ENCODE results near the gene CLN6.
"Not testable (repeated sequence)": the region's sequence is repeated elsewhere in the genome, so short reads cannot be mapped to it uniquely, and the experiment has no call there.

CLN6 gene

DNA sequence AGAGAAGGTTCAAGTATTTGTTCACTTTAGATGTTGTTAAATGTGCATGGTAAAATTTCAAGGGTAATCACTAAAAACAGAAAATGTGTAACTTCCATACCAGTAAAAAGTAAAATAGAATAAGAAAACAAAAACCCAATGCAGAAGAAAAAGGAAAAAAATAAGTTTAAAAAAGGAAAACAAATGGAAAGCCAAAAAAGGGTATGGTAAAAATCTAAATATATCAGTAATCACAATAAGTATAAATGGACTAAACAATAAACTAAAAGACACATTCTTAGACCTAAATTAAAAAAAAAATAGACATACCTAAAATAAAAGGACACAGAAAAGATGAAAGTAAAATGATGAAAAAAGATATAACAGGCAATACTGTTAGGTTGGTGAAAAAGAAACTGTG lies 9.5 kb upstream of the CLN6 start:
- Histone ChIP-seq H3K9ac (ENCODE audit: low read depth, low read length, poor library complexity, severe bottlenecking) (no peak overlapping the region), H3K4me3 (ENCODE audit: low read length, poor library complexity, severe bottlenecking) (no peak overlapping the region), H3K27me3 (ENCODE audit: insufficient read depth, low read length, poor library complexity, severe bottlenecking) (no peaks in the 10 kb centered on the region), H3K36me3 (ENCODE audit: insufficient read depth, low read length) (no peaks in the 10 kb centered on the region), H3K79me2 (ENCODE audit: insufficient read depth, low read length) (no peaks in the 10 kb centered on the region), H3K9me3 (ENCODE audit: insufficient read depth, low read depth, low read length) (0 out of 2 replicates have a peak, but pooled peaks cover under 1% of the 10 kb centered on the region), H3K9me2 (replicated peaks; ENCODE audit: low read depth, low read length) (no peaks in the 10 kb centered on the region), H3K4me2 (ENCODE audit: low read depth, low read length, poor library complexity, severe bottlenecking) (no peak overlapping the region), H3F3A (ENCODE audit: low read depth) (no peaks in the 10 kb centered on the region), H4K20me1 (ENCODE audit: insufficient read depth, low read length, poor library complexity, severe bottlenecking) (no peaks in the 10 kb centered on the region), H2AFZ (ENCODE audit: low read length) (no peak overlapping the region), H3K4me1 (ENCODE audit: insufficient read depth, low read length, poor library complexity, severe bottlenecking) (no peaks in the 10 kb centered on the region)
- TF ChIP-seq EZH2phosphoT487 (IDR thresholded peaks at IDR 0.05; ENCODE audit: borderline replicate concordance), result no peak
- TF ChIP-seq, protein P1, sequence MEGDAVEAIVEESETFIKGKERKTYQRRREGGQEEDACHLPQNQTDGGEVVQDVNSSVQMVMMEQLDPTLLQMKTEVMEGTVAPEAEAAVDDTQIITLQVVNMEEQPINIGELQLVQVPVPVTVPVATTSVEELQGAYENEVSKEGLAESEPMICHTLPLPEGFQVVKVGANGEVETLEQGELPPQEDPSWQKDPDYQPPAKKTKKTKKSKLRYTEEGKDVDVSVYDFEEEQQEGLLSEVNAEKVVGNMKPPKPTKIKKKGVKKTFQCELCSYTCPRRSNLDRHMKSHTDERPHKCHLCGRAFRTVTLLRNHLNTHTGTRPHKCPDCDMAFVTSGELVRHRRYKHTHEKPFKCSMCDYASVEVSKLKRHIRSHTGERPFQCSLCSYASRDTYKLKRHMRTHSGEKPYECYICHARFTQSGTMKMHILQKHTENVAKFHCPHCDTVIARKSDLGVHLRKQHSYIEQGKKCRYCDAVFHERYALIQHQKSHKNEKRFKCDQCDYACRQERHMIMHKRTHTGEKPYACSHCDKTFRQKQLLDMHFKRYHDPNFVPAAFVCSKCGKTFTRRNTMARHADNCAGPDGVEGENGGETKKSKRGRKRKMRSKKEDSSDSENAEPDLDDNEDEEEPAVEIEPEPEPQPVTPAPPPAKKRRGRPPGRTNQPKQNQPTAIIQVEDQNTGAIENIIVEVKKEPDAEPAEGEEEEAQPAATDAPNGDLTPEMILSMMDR (conservative IDR thresholded peaks at IDR 0.05; ENCODE audit: low read length), result no peak

DNA sequence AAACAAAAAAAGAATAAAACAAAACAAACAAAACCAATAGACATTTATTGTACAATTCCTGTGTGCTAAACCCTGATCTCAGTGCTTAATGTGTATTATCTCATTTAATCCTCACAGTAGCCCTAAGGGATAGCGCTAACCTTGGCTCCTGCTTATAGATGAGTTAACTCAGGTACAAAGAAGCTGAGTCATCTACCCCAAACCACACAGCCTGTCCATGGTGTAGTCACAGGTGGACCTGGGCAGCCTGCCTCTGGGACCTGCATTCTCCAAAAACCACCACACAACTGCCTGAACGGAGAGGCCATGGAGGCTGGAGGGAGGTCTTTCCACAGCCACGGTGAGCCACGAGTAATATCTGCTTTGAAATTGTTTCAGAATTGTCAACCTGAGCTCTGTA lies 5.5 kb upstream of the CLN6 start:
- no peaks in the 10 kb centered on the region for H3K79me2 ChIP-seq (ENCODE audit: insufficient read depth, low read length)
- no peaks in the 10 kb centered on the region for H3K36me3 ChIP-seq (ENCODE audit: insufficient read depth, low read length)
- H3F3A ChIP-seq (ENCODE audit: low read depth), result no peaks in the 10 kb centered on the region
- no peak overlapping the region for H3K4me2 ChIP-seq (ENCODE audit: low read depth, low read length, poor library complexity, severe bottlenecking)
- no peak overlapping the region for H3K9ac ChIP-seq (ENCODE audit: low read depth, low read length, poor library complexity, severe bottlenecking)
- H3K4me1 ChIP-seq (ENCODE audit: insufficient read depth, low read length, poor library complexity, severe bottlenecking), result no peaks in the 10 kb centered on the region
- no peak for TF ChIP-seq EZH2phosphoT487 (IDR thresholded peaks at IDR 0.05; ENCODE audit: borderline replicate concordance)
- TF ChIP-seq, protein P1 (conservative IDR thresholded peaks at IDR 0.05; ENCODE audit: low read length), result no peak
- H3K27me3 ChIP-seq (ENCODE audit: insufficient read depth, low read length, poor library complexity, severe bottlenecking), result no peaks in the 10 kb centered on the region
- no peak overlapping the region for H2AFZ ChIP-seq (ENCODE audit: low read length)
- no peaks in the 10 kb centered on the region for H3K9me2 ChIP-seq (replicated peaks; ENCODE audit: low read depth, low read length)
- no peaks in the 10 kb centered on the region for H3K9me3 ChIP-seq (ENCODE audit: insufficient read depth, low read depth, low read length)
- H4K20me1 ChIP-seq (ENCODE audit: insufficient read depth, low read length, poor library complexity, severe bottlenecking), result no peaks in the 10 kb centered on the region
- H3K4me3 ChIP-seq (ENCODE audit: low read length, poor library complexity, severe bottlenecking), result no peak overlapping the region

DNA sequence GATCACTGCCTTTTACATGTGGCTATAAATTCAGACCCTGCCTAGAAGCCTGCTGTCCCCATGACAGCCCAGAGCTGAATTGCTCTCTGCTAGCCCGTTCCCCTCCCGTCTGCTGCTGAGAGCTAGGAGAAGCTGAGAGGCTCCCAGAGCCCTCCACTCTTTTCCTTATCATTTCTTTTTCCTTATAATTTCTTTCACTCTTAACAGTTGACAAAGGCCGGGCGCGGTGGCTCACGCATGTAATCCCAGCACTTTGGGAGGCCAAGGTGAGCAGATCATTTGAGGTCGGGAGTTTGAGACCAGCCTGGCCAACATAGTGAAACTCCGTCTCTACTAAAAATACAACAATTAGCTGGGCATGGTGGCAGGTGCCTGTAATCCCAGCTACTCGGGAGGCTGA lies 5.0 kb upstream of the CLN6 start:
- H4K20me1 ChIP-seq (ENCODE audit: insufficient read depth, low read length, poor library complexity, severe bottlenecking); H3K9me3 ChIP-seq (ENCODE audit: insufficient read depth, low read depth, low read length); H3K79me2 ChIP-seq (ENCODE audit: insufficient read depth, low read length): not testable (repeated sequence)

DNA sequence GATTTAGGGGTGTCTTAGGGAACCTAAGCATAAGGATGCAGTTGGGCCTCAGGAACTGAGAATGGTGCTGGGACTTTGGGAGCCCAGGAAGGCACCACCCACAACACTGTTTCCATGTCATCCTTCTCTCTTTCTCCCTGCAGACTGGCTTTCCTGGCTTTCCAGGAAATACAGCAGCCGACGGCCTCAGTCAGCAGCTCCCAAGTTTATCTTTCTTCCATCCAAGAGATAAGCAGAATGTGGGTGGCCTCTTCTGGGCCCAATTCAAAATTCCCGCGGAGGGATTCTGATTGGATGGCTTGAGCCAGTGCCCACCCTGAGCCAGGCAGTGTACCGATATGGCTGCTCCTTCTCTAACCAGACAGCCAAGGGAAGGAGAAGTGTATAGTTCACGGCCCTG lies 4.5 kb upstream of the CLN6 start:
- peaks cover under 1% of the 10 kb centered on the region for H4K20me1 ChIP-seq (ENCODE audit: insufficient read depth, low read length, poor library complexity, severe bottlenecking)
- peaks cover 3% of the 10 kb centered on the region; the same call in 1 of the 2 replicates for H3K79me2 ChIP-seq (ENCODE audit: insufficient read depth, low read length)
- no peaks in the 10 kb centered on the region for H3K9me3 ChIP-seq (ENCODE audit: insufficient read depth, low read depth, low read length)
- no peak overlapping the region for H3K4me3 ChIP-seq (ENCODE audit: low read length, poor library complexity, severe bottlenecking)
- TF ChIP-seq, protein P1 (conservative IDR thresholded peaks at IDR 0.05; ENCODE audit: low read length), result no peak
- TF ChIP-seq EZH2phosphoT487 (IDR thresholded peaks at IDR 0.05; ENCODE audit: borderline replicate concordance), result no peak
- no peaks in the 10 kb centered on the region for H3K4me1 ChIP-seq (ENCODE audit: insufficient read depth, low read length, poor library complexity, severe bottlenecking)
- no peaks in the 10 kb centered on the region for H3K36me3 ChIP-seq (ENCODE audit: insufficient read depth, low read length)
- no peaks in the 10 kb centered on the region for H3F3A ChIP-seq (ENCODE audit: low read depth)
- H3K9ac ChIP-seq (ENCODE audit: low read depth, low read length, poor library complexity, severe bottlenecking), result no peak overlapping the region
- H3K9me2 ChIP-seq (replicated peaks; ENCODE audit: low read depth, low read length), result no peaks in the 10 kb centered on the region
- no peak overlapping the region for H3K4me2 ChIP-seq (ENCODE audit: low read depth, low read length, poor library complexity, severe bottlenecking)
- no peak overlapping the region for H2AFZ ChIP-seq (ENCODE audit: low read length)
- H3K27me3 ChIP-seq (ENCODE audit: insufficient read depth, low read length, poor library complexity, severe bottlenecking), result no peaks in the 10 kb centered on the region

More for the DNA sequence above, 5.0 kb upstream of the CLN6 start:
- H3K4me1 ChIP-seq (ENCODE audit: insufficient read depth, low read length, poor library complexity, severe bottlenecking); H3F3A ChIP-seq (ENCODE audit: low read depth); H3K4me3 ChIP-seq (ENCODE audit: low read length, poor library complexity, severe bottlenecking); H3K9me2 ChIP-seq (replicated peaks; ENCODE audit: low read depth, low read length); H3K4me2 ChIP-seq (ENCODE audit: low read depth, low read length, poor library complexity, severe bottlenecking); H3K27me3 ChIP-seq (ENCODE audit: insufficient read depth, low read length, poor library complexity, severe bottlenecking); H2AFZ ChIP-seq (ENCODE audit: low read length); H3K9ac ChIP-seq (ENCODE audit: low read depth, low read length, poor library complexity, severe bottlenecking); H3K36me3 ChIP-seq (ENCODE audit: insufficient read depth, low read length): not testable (repeated sequence)
